Osteocyte (in vitro differentiated cells): ENCODE data around the gene WIPI1. TPM values are rescaled to one million over a fixed set of nuclear protein-coding genes. Genes with fewer than 3 reads are reported as not detected.

Experiments
- DNase-seq: peaks from one replicate; pipeline ENCODE4 v3.0.0; 2021; ENCODE audit warnings: mixed read lengths; ENCODE audit not compliant: unreplicated experiment; ENCODE audit errors: extremely low spot score
- H3K27ac Mint-ChIP-seq: one replicate; pipeline ENCODE4 v1.8.0; 2021; ENCODE audit warnings: mild to moderate bottlenecking, mixed read lengths; ENCODE audit not compliant: unreplicated experiment
- H3K27me3 Mint-ChIP-seq: one replicate; pipeline ENCODE4 v1.8.0; 2021; ENCODE audit warnings: mixed read lengths; ENCODE audit not compliant: unreplicated experiment
- H3K36me3 Mint-ChIP-seq: one replicate; pipeline ENCODE4 v1.8.0; 2021; ENCODE audit warnings: mixed read lengths; ENCODE audit not compliant: unreplicated experiment
- H3K4me1 Mint-ChIP-seq: one replicate; pipeline ENCODE4 v1.8.0; 2021; ENCODE audit warnings: mixed read lengths; ENCODE audit not compliant: unreplicated experiment
- H3K4me3 Mint-ChIP-seq: one replicate; pipeline ENCODE4 v1.8.0; 2021; ENCODE audit warnings: mild to moderate bottlenecking, moderate library complexity, mixed read lengths; ENCODE audit not compliant: unreplicated experiment
- H3K9me3 Mint-ChIP-seq: one replicate; pipeline ENCODE4 v1.8.0; 2021; ENCODE audit warnings: mixed read lengths; ENCODE audit not compliant: unreplicated experiment
- total RNA-seq: library from RNA; stranded (reverse); gene quantifications from 2 replicates; pipeline ENCODE4 v1.2.1, GENCODE V29; 2021
- TF ChIP-seq, protein P1 (sequence below): fragments of 200-600 bp; sonication (generic); IDR thresholded peaks from 2 replicates; pipeline ENCODE4 v1.5.0; 2021; ENCODE audit warnings: antibody characterized with exemption, mild to moderate bottlenecking, moderate library complexity

Gene WIPI1
- total RNA-seq, 1 donor from 2014 or later = 74.5 TPM

GRCh38 chr17:68451670-68452354 lies 5.5 kb downstream of the WIPI1 start:
- no peaks in the 10 kb centered on the region for H3K27me3 Mint-ChIP-seq
- peaks cover 28% of the 10 kb centered on the region for H3K4me1 Mint-ChIP-seq
- H3K4me3 Mint-ChIP-seq = no peak overlapping the region
- DNase-seq = no peak
- H3K36me3 Mint-ChIP-seq = peaks cover 28% of the 10 kb centered on the region
- TF ChIP-seq, protein P1, sequence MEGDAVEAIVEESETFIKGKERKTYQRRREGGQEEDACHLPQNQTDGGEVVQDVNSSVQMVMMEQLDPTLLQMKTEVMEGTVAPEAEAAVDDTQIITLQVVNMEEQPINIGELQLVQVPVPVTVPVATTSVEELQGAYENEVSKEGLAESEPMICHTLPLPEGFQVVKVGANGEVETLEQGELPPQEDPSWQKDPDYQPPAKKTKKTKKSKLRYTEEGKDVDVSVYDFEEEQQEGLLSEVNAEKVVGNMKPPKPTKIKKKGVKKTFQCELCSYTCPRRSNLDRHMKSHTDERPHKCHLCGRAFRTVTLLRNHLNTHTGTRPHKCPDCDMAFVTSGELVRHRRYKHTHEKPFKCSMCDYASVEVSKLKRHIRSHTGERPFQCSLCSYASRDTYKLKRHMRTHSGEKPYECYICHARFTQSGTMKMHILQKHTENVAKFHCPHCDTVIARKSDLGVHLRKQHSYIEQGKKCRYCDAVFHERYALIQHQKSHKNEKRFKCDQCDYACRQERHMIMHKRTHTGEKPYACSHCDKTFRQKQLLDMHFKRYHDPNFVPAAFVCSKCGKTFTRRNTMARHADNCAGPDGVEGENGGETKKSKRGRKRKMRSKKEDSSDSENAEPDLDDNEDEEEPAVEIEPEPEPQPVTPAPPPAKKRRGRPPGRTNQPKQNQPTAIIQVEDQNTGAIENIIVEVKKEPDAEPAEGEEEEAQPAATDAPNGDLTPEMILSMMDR = no peak
- H3K27ac Mint-ChIP-seq = no peak overlapping the region
- no peaks in the 10 kb centered on the region for H3K9me3 Mint-ChIP-seq

DNA sequence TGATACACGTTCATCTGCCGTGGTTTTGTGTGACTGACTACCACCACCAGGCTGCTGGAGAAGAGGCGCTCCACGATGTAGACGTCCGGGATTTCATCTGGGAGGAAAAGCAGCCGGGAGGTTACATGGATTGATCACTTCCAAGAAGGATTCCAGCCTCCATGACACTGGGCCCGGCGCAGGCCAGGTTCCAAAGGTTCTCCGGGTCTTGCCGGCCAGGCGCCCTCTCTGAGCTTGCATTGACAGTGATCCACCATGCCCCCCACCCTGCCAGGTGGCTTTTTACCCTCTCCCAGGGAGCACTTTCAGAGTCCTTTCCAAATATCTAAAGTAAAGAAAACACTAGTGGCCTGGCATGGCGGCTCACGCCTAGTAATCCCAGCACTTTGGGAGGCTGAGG lies 6.5 kb downstream of the WIPI1 start:
- peaks cover 32% of the 10 kb centered on the region for H3K36me3 Mint-ChIP-seq
- no peak overlapping the region for H3K27ac Mint-ChIP-seq
- TF ChIP-seq, protein P1 = no peak
- DNase-seq = no peak
- H3K27me3 Mint-ChIP-seq = no peaks in the 10 kb centered on the region
- peaks cover 20% of the 10 kb centered on the region for H3K4me1 Mint-ChIP-seq
- H3K4me3 Mint-ChIP-seq = no peak overlapping the region
- no peaks in the 10 kb centered on the region for H3K9me3 Mint-ChIP-seq

DNA sequence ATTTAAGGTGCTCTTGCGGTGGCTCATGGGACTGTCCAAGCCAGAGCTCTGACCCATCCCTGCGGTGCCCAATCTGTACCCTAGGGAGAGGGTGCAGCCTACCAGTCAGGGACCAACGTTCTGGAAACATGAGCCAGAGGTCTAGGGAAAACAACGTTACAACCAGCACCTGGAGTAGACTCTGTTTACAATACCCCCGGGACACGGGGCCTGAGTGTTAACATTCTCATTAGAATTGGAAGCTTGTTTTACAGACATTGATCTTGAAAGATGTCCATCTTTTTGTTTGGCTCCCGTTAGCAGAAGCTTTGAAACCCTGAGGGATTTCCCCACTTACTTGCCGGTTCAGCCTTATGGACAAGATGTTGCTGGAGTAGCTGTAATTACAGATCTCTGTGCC lies 6.9 kb downstream of the WIPI1 start:
- DNase-seq = peak; percentile 49
- Mint-ChIP-seq H3K27ac (no peak overlapping the region), H3K4me1 (peaks cover 17% of the 10 kb centered on the region), H3K4me3 (no peak overlapping the region), H3K9me3 (no peaks in the 10 kb centered on the region), H3K36me3 (peaks cover 36% of the 10 kb centered on the region), H3K27me3 (no peaks in the 10 kb centered on the region)
- TF ChIP-seq, protein P1 = no peak

DNA sequence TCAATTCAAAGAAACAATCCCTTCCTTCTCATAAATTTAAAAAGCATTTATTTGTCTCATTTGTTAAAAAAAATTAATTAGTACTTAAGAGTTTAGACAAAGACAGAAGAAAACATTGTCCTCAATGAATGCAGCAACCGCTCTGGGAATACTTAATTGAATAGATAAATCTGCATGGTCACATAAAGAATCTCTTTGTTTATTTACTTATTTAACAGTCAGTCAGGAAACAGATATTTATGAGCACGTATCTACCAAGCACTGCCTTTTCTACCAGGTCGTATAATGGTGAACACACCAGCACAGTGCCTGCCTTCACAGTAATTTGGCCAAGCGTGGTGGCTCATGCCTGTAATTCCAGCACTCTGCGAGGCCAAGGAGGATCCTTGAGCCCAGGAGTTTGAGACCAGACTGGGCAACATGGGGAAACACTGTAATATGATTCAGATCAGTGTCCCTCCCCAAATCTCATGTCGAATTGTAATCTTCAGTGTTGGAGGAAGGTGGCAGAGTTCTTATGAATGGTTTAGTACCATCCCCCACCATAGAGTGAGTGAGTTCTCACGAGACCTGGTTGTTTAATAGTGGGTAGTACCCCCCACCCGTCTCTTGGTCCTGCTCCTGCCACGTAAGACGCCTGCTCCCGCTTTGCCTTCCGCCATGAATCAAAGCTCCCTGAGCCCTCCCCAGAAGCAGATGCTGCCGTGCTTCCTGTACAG lies 8.1 kb downstream of the WIPI1 start:
- H3K27ac Mint-ChIP-seq = no peak overlapping the region
- no peaks in the 10 kb centered on the region for H3K27me3 Mint-ChIP-seq
- H3K4me1 Mint-ChIP-seq = peaks cover 5% of the 10 kb centered on the region
- H3K4me3 Mint-ChIP-seq = no peak overlapping the region
- DNase-seq = no peak
- H3K36me3 Mint-ChIP-seq = peaks cover 40% of the 10 kb centered on the region
- TF ChIP-seq, protein P1 = no peak
- H3K9me3 Mint-ChIP-seq = no peaks in the 10 kb centered on the region

DNA sequence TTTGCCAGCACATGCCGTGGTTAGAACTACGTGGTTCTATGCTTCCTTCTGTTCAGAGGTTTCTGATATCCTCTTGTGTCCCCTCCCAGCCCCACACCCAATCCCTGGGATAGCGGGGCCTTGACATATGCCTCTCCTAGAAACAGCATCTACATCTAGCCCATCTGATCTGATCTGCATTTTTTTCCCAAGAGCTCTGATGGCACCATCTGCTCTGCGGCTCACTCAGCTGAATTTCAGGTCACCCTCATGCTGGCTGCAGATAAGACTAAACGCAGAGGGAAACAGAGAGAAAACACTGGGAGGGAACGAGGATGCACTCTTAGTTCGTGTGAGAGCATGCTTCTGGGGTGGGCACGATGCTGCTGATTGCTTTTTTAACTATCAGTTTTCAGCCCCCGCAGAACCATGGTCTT lies 10.7 kb downstream of the WIPI1 start:
- TF ChIP-seq, protein P1 = no peak
- H3K27me3 Mint-ChIP-seq = no peaks in the 10 kb centered on the region
- H3K36me3 Mint-ChIP-seq = peaks cover 43% of the 10 kb centered on the region
- peaks cover under 1% of the 10 kb centered on the region for H3K4me1 Mint-ChIP-seq
- H3K27ac Mint-ChIP-seq = no peak overlapping the region
- H3K4me3 Mint-ChIP-seq = no peak overlapping the region
- no peak for DNase-seq
- no peaks in the 10 kb centered on the region for H3K9me3 Mint-ChIP-seq
